Neural cell (in vitro differentiated cells): ENCODE measurements around the gene KCNMB2. TPM values are rescaled to one million over a fixed set of nuclear protein-coding genes. Genes with fewer than 3 reads are reported as not detected.
"Not testable (repeated sequence)": the region's sequence is repeated elsewhere in the genome, so short reads cannot be mapped to it uniquely, and the experiment has no call there.

ENCODE experiments used
- H2AFZ ChIP-seq: fragments of 200-600, 300-800 bp; sonication (generic), shearing (Covaris generic); 2 replicates; pipeline ENCODE4 v1.6.0; 2014; ENCODE audit warnings: low read depth, mild to moderate bottlenecking, antibody characterized with exemption, low read length, moderate library complexity
- H3F3A ChIP-seq: fragments of 200-600 bp; shearing (Covaris generic); 2 replicates; pipeline ENCODE4 v1.6.1; 2016; ENCODE audit warnings: mild to moderate bottlenecking, moderate library complexity, mixed read lengths, antibody characterized with exemption, low read length; ENCODE audit not compliant: insufficient read depth, poor library complexity, severe bottlenecking
- H3K27ac ChIP-seq: fragments of 200-600, 300-800 bp; sonication (generic), shearing (Covaris generic); 2 replicates; pipeline ENCODE4 v1.5.1; 2014; ENCODE audit warnings: mild to moderate bottlenecking, low read length, moderate library complexity
- H3K27me3 ChIP-seq: fragments of 300-800, 200-600 bp; sonication (generic), shearing (Covaris generic); 2 replicates; pipeline ENCODE4 v1.6.0; 2014; ENCODE audit warnings: mild to moderate bottlenecking, low read depth, low read length, moderate library complexity; ENCODE audit not compliant: insufficient read depth
- H3K36me3 ChIP-seq: fragments of 300-800, 200-600 bp; sonication (generic), shearing (Covaris generic); 2 replicates; pipeline ENCODE4 v1.5.1; 2014; ENCODE audit warnings: mild to moderate bottlenecking, antibody characterized with exemption, low read length, moderate library complexity; ENCODE audit not compliant: insufficient read depth
- H3K4me2 ChIP-seq: fragments of 300-800, 200-600 bp; sonication (generic), shearing (Covaris generic); 2 replicates; pipeline ENCODE4 v1.6.0; 2014; ENCODE audit warnings: mild to moderate bottlenecking, low read length
- H3K4me3 ChIP-seq: fragments of 300-800, 200-600 bp; sonication (generic), shearing (Covaris generic); 2 replicates; pipeline ENCODE4 v1.5.1; 2014; ENCODE audit warnings: mild to moderate bottlenecking, low read length, moderate library complexity
- H3K79me2 ChIP-seq: fragments of 200-600 bp; shearing (Covaris generic); replicated peaks from 2 replicates; pipeline ENCODE4 v1.6.0; 2014; ENCODE audit warnings: mild to moderate bottlenecking, low read length, moderate library complexity; ENCODE audit not compliant: insufficient read depth
- H3K9ac ChIP-seq: fragments of 300-800, 200-600 bp; sonication (generic), shearing (Covaris generic); 2 replicates; pipeline ENCODE4 v1.6.1; 2016; ENCODE audit warnings: mild to moderate bottlenecking, low read length, mixed read lengths
- H3K9me2 ChIP-seq: fragments of 200-600 bp; shearing (Covaris generic); 2 replicates; pipeline ENCODE4 v1.6.1; 2016; ENCODE audit warnings: mild to moderate bottlenecking, low read length, mixed read lengths; ENCODE audit not compliant: insufficient read depth
- H3K9me3 ChIP-seq: fragments of 200-600, 300-800 bp; sonication (generic), shearing (Covaris generic); 2 replicates; pipeline ENCODE4 v1.6.1; 2016; ENCODE audit warnings: mild to moderate bottlenecking, mixed run types, low read length, moderate library complexity, mixed read lengths
- H4K20me1 ChIP-seq: fragments of 200-600 bp; shearing (Covaris generic); 2 replicates; pipeline ENCODE4 v1.6.1; 2016; ENCODE audit warnings: mild to moderate bottlenecking, mixed run types; ENCODE audit not compliant: insufficient read depth
- EP300 ChIP-seq: fragments of 450-650 bp; conservative IDR thresholded peaks from 2 replicates; pipeline ENCODE4 v1.6.1; 2014; ENCODE audit warnings: antibody characterized with exemption, mild to moderate bottlenecking, moderate library complexity; ENCODE audit not compliant: poor library complexity, severe bottlenecking
- EZH2 ChIP-seq: fragments of 200-600, 300-800 bp; shearing (Covaris generic), sonication (generic); IDR thresholded peaks from 2 replicates; pipeline ENCODE4 v1.6.1; 2014; ENCODE audit warnings: antibody characterized with exemption, low read length, borderline replicate concordance, mild to moderate bottlenecking; ENCODE audit not compliant: insufficient read depth, poor library complexity, severe bottlenecking
- MXI1 ChIP-seq: fragments of 450-650 bp; conservative IDR thresholded peaks from 2 replicates; pipeline ENCODE4 v1.6.1; 2014; ENCODE audit warnings: antibody characterized with exemption, mild to moderate bottlenecking; ENCODE audit not compliant: poor library complexity, severe bottlenecking
- POLR2AphosphoS5 ChIP-seq: IDR thresholded peaks from 2 replicates; pipeline ENCODE4 v1.6.1; 2012
- RAD21 ChIP-seq: fragments of 450-650 bp; conservative IDR thresholded peaks from 2 replicates; pipeline ENCODE4 v1.6.1; 2014; ENCODE audit warnings: antibody characterized with exemption, mild to moderate bottlenecking, moderate library complexity
- SMC3 ChIP-seq: fragments of 450-650 bp; conservative IDR thresholded peaks from 2 replicates; pipeline ENCODE4 v1.6.1; 2014; ENCODE audit warnings: antibody characterized with exemption, mild to moderate bottlenecking, moderate library complexity; ENCODE audit not compliant: poor library complexity
- TAF1 ChIP-seq: IDR thresholded peaks from 2 replicates; pipeline ENCODE4 v1.6.1; 2012; ENCODE audit warnings: low read depth
- polyA plus RNA-seq: library from polyadenylated mRNA; depleted of rRNA; stranded (reverse); fragments of >200 nt; gene quantifications from 2 replicates; pipeline ENCODE4 v1.2.3, GENCODE V29; 2014
- TF ChIP-seq, protein P1 (sequence below): IDR thresholded peaks from 2 replicates; pipeline ENCODE4 v1.6.1; 2012; ENCODE audit warnings: borderline replicate concordance
- TF ChIP-seq, protein P2 (sequence below): fragments of 450-650 bp; IDR thresholded peaks from 2 replicates; pipeline ENCODE4 v1.5.1; 2014; ENCODE audit warnings: antibody characterized with exemption, mild to moderate bottlenecking, moderate library complexity; ENCODE audit not compliant: poor library complexity, severe bottlenecking

KCNMB2 gene
- polyA plus RNA-seq, 1 donor from 2014 or later: 0.93 TPM

DNA sequence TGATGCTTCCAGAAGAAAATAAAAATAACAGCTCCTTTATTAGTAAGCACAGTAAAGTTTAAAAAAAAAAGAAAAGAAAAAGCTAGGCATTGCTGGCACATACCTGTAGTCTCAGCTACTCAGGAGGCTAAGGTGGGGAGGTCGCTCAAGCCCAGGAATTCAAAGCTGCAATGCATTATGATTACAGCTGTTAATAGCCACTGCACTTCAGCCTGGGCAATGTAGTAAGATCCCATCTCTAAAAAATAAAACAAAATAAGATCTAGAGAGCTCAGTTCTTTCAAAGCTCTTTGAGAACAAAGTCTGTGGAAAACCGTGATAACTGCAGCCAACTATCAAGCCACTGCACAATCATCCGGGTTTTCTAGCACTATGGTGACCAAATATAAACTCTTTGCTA, 323.1 kb downstream of the KCNMB2 start:
- Histone ChIP-seq H3K79me2 (no peaks in the 10 kb centered on the region), H3K9me2 (no peaks in the 10 kb centered on the region), H3K27me3 (no peaks in the 10 kb centered on the region), H3K36me3 (no peaks in the 10 kb centered on the region), H3K4me2 (no peak overlapping the region), H3K9ac (no peak overlapping the region), H3K27ac (no peak overlapping the region), H3K4me3 (no peak overlapping the region), H3K9me3 (no peaks in the 10 kb centered on the region), H4K20me1 (no peaks in the 10 kb centered on the region), H2AFZ (no peak overlapping the region), H3F3A (no peaks in the 10 kb centered on the region)
- TF ChIP-seq, protein P1, sequence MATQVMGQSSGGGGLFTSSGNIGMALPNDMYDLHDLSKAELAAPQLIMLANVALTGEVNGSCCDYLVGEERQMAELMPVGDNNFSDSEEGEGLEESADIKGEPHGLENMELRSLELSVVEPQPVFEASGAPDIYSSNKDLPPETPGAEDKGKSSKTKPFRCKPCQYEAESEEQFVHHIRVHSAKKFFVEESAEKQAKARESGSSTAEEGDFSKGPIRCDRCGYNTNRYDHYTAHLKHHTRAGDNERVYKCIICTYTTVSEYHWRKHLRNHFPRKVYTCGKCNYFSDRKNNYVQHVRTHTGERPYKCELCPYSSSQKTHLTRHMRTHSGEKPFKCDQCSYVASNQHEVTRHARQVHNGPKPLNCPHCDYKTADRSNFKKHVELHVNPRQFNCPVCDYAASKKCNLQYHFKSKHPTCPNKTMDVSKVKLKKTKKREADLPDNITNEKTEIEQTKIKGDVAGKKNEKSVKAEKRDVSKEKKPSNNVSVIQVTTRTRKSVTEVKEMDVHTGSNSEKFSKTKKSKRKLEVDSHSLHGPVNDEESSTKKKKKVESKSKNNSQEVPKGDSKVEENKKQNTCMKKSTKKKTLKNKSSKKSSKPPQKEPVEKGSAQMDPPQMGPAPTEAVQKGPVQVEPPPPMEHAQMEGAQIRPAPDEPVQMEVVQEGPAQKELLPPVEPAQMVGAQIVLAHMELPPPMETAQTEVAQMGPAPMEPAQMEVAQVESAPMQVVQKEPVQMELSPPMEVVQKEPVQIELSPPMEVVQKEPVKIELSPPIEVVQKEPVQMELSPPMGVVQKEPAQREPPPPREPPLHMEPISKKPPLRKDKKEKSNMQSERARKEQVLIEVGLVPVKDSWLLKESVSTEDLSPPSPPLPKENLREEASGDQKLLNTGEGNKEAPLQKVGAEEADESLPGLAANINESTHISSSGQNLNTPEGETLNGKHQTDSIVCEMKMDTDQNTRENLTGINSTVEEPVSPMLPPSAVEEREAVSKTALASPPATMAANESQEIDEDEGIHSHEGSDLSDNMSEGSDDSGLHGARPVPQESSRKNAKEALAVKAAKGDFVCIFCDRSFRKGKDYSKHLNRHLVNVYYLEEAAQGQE: no peak
- no peak for TF ChIP-seq EP300
- TF ChIP-seq POLR2AphosphoS5: no peak
- TF ChIP-seq SMC3: no peak
- TF ChIP-seq TAF1: no peak
- TF ChIP-seq, protein P2, sequence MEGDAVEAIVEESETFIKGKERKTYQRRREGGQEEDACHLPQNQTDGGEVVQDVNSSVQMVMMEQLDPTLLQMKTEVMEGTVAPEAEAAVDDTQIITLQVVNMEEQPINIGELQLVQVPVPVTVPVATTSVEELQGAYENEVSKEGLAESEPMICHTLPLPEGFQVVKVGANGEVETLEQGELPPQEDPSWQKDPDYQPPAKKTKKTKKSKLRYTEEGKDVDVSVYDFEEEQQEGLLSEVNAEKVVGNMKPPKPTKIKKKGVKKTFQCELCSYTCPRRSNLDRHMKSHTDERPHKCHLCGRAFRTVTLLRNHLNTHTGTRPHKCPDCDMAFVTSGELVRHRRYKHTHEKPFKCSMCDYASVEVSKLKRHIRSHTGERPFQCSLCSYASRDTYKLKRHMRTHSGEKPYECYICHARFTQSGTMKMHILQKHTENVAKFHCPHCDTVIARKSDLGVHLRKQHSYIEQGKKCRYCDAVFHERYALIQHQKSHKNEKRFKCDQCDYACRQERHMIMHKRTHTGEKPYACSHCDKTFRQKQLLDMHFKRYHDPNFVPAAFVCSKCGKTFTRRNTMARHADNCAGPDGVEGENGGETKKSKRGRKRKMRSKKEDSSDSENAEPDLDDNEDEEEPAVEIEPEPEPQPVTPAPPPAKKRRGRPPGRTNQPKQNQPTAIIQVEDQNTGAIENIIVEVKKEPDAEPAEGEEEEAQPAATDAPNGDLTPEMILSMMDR: no peak
- TF ChIP-seq RAD21: no peak
- TF ChIP-seq EZH2: no peak
- TF ChIP-seq MXI1: no peak

DNA sequence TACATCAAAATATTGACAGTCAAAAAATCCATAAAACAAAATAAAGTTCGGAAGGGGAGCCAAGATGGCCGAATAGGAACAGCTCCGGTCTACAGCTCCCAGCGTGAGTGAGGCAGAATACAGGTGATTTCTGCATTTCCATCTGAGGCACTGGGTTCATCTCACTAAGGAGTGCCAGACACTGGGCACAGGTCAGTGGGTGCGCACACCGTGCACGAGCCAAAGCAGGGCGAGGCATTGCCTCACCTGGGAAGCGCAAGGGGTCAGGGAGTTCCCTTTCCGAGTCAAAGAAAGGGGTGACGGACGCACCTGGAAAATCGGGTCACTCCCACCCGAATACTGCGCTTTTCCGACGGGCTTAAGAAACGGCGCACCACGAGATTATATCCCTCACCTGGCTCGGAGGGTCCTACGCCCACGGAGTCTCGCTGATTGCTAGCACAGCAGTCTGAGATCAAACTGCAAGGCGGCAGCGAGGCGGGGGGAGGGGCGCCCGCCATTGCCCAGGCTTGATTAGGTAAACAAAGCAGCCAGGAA, 323.7 kb downstream of the KCNMB2 start:
- not testable (repeated sequence) for H2AFZ ChIP-seq, H3K4me3 ChIP-seq, H3K27ac ChIP-seq

DNA sequence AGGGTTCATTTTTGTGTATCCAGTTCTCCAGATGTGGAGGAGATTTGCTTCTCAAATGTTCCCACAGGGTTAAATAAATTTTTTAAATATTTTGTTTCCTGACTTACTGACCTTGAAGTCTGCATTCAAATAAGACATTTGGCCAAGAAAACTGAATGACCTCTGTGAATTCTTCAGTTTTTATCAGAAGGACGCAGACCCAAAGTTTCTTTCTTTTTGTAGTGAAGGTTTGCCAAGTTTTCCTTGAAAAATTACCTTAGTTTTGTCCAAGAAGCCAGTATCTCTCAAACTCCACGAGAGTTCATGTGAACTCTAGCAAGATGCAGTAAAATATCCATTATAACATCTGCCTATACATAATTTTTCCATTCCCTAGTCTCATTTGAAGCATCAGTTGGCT, 332.4 kb downstream of the KCNMB2 start:
- Histone ChIP-seq H3K9me3 (no peaks in the 10 kb centered on the region), H3K9me2 (no peaks in the 10 kb centered on the region), H4K20me1 (no peaks in the 10 kb centered on the region), H3K79me2 (no peaks in the 10 kb centered on the region), H3K27ac (no peak overlapping the region), H3K4me2 (no peak overlapping the region), H2AFZ (no peak overlapping the region), H3K9ac (no peak overlapping the region), H3K27me3 (no peaks in the 10 kb centered on the region), H3K36me3 (no peaks in the 10 kb centered on the region), H3K4me3 (no peak overlapping the region), H3F3A (no peaks in the 10 kb centered on the region)
- TF ChIP-seq POLR2AphosphoS5 (no peak), EP300 (no peak), RAD21 (no peak), TAF1 (no peak), MXI1 (no peak), EZH2 (no peak)

More for the DNA sequence above, 323.7 kb downstream of the KCNMB2 start:
- H3K79me2 ChIP-seq, H3K27me3 ChIP-seq, H3K9me3 ChIP-seq, H3K36me3 ChIP-seq, H3F3A ChIP-seq, H3K9ac ChIP-seq, H4K20me1 ChIP-seq, H3K9me2 ChIP-seq, H3K4me2 ChIP-seq: not testable (repeated sequence)
